Left forelimb (tissue), 1 donor: Measurements from ENCODE around the gene PRKAR1B.

Experiments
- DNase-seq: peaks from one replicate; pipeline ENCODE4 v3.0.0-alpha.2; 2018; ENCODE audit warnings: low spot score

Gene PRKAR1B

DNA sequence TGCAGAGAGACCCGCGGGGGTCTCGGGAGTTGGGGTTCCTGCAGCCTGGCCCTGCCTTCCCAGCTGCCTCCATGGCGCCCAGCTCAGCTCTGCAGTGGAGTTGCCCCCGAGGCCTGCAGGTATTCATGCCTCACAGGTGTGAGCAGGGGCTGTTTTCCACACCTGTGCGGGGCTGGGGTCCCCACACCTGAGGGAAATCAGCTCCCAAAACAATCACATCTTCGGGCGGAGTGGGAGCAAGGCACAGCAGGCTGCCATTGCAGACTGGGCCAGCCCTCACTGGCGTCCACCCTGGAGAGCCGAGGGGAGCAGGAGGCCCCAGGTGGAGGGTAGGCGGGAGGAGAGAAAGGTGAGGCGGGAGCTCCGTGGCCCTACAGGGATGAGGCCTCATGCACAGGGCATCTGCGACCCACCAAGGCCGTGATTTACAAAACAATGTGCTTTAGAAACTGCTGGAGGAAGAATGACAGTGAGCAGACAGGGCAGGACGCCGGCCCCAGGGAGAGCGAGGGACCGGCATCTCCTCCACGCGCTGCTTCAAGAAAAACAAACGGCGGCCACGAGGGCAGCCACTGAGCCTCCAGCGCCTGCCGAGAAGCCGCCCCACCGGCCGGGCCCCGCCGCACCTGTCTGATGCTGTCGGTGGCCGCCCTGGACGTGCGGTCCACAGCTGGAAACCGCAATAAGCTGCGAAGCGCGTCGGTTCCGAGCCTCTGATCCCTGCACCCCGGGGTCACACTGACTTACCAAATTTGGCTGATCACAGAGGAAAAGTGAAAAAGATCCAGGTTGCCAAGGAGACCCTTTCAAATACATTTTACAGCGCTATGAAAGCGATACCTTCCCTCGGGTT, 154.4 kb downstream of the PRKAR1B start:
- no peak for DNase-seq

DNA sequence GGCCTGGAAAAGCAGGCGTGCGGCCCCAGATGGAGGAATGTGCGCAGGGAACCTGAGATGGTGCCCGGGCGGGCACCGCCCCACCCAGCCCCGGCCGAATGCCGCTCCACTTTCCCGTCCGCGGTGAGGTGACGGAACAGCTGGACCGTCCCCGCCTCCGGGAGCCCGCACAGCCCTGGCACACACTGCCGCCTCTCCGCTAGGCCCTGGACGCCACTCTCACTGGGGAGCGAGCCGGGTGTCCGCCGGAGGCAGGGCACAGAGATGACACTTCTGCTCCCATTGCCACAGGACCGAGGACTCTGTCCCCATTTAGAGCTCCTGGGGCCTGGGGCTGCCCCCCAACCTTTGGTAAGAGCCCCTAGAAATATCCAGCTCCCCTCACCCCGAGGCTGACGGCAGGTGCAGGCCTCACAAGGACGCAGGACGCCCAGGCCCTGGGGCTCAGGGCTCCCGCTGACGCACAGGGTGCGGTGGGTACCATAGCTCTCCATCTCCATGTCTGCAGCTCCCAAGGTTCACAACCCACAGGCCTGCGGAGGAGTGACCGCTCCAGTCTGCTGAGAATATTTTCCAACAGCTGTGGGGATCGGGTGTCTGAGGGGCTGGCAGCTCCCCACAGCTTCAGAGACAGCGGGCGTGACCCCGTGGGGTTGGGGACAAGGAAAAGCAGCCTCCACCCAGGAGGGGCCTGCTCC, 155.2 kb downstream of the PRKAR1B start:
- DNase-seq, result no peak

DNA sequence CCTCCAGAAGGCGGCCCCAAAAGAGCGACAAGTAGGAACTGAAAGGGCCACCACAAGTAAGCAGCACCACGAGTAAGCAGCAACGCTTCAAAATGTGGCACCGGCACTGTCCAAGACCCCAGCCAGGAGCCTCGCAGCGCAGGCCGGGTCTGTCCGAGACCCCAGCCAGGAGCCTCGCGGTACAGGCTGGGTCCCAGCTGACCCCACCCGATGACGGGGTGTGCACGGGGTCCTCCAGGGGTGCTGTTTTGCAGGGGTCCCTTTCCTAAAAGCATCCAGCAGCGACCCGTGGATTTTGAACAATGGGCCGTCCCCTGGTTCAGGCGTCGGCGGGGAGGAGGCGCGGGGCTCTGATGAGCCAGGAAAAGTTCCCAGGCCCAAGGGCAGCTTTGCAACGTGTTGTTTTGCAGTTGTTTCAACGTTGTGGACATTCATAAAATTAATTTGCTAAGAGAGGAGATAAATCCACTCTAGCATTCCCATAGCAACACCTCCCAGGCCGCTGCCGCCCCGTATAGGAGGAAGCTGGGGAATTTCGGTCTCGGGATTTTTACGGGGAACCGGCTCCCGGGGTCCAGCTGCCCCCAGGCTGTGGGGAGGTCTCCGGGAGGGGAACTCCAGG, 155.9 kb downstream of the PRKAR1B start:
- DNase-seq, result no peak

DNA sequence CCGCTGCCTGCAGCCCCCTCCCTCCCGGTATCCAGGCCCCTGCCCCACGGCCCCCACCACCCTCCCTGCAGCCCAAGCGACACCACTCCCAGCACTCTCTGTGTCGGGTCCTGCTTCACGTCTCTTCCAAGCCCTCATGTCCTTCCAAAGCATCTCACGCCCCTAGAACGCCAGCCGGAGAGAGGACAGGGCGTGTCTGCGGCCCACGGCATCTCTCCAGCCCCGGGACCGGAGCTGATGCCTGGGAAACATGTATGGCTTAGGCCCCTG, 156.3 kb downstream of the PRKAR1B start:
- DNase-seq, result no peak

DNA sequence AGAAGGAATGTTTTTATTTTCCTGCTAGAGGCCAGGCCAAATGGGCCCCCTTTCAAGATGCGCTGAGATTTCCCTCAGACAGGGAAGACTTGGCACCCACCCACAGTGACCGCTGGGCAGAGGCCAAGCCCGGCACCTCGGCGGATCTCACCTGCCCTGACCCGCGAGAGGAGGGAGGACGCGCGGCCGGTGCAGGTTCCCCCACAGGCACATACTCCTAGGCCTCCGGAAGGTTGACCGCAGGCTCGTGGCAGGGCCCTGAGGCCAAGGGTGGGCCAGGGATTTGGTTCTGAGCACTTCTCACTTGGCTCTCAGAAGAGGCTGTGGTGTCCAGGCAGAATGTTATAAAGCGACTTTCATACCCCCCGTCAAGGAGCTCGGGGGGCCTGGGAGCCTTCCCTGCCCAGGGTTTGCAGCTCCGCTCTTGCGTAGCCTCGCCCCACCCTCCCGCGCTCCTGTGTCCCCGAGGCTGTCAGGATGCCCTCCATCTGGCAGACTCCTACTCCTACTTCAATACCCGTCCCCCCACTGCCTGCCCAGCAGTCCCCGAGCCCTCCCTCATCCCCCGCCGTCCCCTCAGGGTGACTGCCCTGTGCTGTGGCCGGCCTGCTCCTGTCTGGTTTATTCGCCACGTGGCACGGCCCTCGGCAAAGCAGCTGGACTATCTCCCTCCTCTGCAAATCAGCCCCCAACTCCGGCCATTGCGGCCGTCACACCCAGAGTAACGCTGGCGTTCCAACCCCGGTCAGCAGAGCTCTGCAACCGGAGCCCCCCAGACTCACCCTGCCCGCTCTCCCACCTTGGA, 156.9 kb downstream of the PRKAR1B start:
- no peak for DNase-seq

DNA sequence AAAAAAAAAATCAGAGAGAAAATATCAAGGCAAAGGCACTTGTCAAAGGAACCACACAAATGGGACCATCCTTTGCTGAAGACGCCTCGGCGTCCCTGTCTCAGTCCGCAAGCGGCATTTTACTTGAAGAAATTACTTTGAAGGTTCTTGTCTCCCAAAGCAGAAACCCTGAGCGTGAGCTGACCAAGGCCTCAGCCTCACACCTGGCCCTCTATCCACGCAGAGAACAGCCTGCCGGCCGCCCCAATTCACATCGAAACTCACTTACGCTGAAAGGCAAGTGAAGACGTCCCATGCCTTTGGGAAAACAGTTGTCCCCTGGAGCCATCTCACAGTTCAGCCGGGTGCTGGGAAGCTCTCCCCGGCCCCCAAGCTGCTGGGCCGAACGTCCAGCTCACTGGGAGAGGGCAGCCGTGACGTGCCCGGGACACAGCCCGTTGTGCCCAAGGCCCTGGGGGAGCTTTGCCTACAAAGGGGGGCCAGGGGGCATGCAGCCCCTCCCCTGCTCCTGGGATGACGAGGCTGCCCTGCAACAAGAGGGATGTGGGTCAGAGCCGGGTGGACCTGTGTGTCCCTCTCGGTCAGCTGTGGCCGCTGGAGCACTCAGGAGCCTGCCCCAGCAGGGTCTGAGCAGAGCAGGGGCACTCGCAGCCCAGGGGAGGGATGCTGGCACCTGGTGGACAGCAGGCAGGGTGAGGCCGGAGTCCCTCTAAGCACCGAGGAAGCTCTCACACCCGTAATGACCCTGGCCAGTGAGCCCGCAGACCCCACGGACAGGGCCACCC, 157.8 kb downstream of the PRKAR1B start:
- no peak for DNase-seq

DNA sequence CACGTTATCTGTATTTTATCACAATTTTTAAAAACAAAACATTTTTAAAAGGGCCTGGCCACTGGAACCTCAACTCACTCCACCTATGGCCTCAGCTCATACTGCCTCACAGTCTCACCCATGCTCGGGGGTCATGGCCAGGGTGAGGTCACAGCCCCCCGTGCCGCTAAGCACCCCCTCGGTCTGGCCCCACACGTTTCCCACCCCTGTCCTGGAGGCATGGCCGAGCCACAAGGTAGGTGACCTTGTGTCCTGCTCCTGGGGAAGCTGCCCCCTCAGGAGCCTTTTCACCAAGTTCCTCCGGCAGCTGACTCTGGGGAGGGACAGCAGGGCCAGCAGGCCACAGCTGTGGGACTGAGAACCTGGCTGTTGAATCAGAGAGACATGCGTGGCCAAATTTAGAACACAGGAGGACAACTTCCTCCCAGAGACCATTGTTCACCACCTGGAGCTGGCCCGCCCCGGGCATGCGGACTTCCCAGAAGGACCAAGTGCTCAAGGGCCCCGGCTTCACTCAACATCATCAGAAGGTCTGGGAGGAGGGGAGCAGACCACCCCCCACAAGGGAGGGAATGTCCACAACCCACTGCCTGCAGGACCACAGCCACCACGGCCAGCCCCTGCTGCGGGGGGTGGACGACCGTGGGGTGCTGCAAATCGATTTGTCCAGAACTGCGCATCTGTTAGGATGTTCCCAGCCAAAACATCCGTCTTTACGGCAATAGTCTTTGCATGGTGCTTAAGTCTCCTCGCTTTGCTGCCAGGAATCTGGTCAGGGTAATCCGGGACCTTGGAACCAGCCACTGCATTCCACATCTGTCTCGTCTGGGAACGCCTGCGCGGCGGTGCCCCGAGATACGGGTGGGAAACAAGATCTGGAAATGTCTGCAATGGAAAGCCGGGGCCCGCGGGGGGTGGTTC, 158.8 kb downstream of the PRKAR1B start:
- DNase-seq, result no peak

DNA sequence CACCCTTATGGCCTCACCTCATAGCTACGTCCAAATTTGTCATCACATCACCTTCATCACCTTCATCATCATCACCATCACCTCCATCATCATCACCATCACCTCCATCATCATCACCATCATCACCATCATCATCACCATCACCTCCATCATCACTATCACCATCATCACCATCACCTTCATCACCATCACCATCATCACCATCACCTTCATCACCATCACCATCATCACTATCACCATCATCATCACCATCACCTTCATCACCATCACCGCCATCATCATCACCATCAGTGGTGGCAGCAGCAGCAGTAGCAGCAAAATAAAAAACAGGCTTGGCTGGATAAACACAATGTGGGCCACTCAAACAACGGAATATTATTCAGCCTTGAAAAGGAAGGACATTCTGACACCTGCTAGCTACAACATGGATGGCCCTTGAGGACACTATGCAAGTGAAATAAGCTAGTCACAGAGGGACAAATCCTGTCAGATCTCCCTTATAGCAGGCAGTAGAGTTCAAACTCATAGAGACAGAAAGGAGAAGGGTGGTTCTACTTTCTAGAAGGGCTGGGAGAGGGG, 159.7 kb downstream of the PRKAR1B start:
- DNase-seq, result no peak

DNA sequence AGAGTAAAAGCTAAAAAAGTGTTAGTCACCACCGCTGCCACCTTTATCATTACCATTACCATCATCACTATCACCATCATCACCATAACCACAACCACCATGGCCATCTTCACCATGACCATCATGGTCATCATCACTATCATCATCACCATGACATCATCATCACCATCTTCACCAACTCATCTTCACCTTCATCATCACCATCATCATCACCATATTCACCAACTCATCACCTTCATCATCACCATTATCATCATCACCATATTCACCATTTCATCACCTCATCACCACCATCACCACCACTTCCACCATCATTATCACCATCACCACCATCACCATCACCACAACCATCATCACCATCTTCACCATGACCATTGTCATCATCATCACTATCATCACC, 161.0 kb downstream of the PRKAR1B start:
- DNase-seq, result no peak

DNA sequence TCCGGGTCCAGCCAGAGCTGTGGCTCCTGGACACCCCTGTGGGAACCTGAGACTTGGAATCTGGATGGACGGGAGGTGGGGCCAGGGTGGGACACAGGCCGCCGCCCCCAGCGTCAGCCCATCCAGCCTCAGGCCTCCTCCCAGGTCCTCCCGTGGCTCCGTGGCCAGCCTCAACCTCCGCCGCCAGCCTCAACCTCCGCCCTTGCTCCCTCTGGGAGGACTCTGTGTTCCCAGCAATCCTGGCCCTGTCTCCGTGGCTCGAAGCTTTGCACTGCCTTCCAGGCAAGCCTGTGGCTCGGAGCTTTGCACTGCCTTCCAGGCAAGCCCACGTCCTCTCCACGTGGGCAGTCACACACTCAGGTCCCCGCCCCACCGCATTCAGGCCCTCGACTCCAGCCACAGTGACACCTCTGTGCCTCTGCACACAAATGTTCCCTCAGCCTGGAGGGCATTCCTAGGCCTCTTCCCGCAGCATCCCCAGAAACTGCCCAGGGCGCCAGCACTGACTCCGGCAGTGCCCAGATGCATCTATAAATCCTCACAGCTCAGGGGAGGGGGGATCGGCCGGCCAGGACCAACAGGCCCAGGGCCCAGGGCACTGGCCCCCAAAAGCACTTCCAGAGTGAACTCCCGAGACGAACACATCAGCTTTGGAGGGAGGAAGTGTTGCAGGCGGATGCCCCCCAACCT, 162.8 kb downstream of the PRKAR1B start:
- no peak for DNase-seq

DNA sequence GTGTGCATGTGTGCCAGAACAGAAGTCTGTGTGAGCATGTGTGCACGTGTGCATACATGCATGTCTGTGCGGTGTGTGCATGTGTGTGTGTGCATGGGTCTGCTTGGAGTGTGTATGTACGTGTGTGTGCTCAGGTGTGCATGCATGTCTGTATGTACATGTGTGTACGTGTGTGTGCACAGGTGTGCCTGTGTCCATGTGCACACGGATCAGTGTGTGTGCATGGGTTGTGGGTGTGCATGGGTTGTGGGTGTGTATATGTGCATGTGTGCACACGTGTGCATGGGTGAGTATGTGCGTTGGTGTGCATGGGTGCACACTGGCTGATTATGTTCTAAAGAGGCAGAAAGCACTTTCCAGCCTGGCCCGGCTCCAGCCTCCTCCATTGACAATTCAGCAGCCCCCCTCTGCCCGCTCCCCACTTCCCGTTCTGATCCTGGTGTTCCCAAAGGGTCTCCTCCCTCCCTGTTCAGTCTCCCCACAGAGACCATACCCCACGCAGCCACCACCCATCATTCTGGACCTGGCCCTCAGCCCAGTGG, 163.4 kb downstream of the PRKAR1B start:
- DNase-seq, result no peak

DNA sequence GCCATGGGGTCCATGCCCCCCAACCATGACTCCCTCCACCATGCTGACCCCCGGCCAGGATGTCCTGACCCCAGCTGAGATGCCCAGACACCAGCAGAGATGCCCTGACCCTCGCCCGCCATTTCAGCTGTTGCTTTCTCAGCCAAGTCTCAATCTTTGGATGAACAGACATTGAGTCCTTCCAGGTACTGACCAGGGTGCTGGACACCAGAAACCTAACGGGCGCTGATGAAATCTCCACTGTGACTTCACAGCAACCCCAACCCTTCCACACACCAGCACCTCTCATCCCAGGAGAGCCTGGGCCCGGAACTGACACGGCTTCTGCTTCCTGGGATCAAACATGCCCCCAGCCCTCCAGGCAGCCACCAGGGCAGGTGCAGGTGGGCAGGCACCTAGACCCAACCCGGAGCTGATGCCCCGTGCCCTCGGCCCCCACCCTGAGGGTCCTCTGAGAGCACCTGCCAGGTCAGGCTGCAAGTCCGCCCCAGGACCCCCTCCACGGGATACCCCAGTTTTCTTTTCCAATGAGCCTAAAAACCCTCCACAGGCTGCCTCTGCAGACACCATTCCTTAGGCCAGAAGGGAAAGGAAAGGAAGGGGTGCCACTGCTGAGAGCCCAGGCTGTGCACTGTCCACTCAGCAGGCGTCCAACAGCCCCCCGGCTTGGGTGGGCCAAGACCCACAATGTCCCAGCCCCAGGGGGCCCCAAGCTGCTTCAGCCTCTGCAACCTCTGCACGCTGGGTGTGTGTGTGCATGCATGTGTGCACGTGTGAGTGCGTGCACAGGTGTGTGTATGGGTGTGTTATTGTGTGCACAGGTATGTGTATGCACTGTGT, 164.1 kb downstream of the PRKAR1B start:
- no peak for DNase-seq

DNA sequence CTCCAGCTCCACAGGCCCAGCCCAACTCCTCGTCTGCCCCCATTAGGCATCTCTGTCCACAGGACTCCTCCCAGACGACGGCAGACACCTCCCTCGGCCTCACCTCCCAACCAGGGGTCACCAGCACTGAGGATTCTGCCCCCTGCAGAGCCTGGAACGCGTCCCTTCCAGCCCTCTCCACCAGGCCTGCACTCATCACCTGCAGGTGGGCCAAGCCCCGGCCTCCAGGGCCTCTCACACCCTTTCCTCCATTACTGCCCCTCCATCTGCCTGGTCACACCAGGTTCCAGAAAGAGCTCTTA, 164.8 kb downstream of the PRKAR1B start:
- no peak for DNase-seq

DNA sequence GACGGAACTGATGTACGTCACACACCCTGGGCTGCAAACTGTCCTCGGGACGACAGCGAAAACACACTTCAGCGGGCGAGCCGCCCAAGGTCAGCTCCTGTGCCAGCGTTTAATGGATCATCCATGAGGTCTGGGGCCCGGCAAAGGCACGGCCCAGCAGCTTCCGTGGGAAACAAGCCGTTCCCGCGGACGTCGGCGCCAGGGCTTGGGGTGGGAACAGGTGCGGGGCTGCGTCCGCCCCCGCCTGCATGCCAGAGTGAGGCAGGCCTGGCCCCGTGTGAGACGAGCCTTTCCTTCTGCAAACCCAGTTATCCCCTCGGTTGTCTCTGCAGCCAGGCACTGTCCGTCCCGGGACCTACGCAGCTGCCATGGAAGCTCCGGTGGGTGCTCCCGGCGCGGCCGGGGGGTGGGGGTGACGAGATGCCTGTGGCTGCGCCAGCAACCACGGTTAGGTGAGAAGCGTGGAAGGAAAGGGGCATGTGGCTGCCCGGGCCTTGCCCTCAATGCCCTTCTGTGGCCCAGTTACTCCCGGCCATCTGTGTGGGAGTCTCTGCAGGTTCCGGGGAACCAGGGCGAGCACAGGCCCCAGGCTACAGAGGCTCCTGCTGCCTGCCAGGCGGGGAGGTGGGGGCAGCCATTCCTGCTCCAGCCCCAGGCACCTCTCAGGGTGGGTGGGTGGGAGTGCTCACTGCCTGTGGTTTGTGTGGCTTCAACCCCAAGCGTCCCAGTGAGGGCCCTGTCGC, 165.3 kb downstream of the PRKAR1B start:
- no peak for DNase-seq

DNA sequence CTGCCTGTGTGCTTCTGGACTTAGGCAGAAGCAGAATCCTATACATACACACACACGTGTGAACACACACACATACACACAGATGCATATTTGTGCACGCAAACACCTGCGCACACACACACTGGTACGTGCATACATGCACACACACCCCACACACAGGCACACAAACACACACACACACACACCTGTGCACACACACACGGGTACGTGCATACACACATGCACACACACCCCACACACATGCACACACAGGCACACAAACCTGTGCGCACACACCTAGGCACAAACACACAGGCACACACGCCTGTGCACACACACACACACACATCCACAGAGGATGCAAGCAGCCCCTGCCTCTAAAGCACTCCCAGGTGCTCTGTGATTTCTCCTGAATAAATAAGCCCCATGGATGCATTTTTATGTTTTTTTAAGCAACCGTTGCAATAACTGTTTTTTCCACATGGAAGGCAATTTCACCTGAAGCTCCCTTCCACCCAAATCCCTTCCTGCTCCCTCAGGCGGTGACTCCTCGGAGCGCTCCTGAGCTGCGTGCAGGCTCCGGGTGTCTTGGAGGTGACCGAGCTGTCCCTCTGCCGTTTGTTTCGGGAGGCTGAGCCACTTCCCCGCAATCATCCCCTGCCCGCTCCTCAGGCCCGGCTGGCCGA, 166.0 kb downstream of the PRKAR1B start:
- no peak for DNase-seq

DNA sequence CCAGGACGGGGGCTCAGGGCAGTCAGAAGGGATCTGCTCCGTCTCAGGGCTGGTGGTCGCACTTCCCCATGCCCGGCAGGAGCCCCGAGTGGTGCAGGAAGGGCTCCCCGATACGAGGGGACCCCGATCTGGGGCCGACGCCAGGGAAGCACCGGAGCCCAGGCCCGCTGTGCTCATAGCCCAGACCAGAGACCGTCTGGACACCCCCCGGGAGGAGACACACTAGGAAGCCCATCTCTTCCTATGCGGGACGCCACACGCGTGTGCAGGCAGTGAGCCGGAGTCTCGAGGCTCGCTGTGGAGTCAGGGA, 167.7 kb downstream of the PRKAR1B start:
- no peak for DNase-seq

DNA sequence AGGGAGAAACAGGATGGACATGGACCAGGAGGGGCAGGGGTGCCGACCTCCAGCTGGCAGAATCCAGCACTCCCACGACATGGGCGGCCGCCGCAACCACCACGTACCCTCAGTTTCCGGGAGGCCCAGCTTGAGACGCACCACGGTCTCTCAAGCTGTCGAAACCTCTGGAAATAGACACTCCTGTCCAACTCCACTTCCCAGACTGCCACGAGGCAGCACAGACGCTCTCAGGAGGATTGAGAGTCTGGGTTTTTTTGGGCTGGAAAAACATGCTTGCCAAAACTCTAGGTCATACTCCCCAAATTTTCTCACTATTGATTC, 169.6 kb downstream of the PRKAR1B start:
- DNase-seq, result no peak
